Keratinocyte (primary cell): Measurements from ENCODE around the gene CALM1.

ENCODE experiments used
- CTCF ChIP-seq, 3 experiments: IDR thresholded peaks in 1 of 3; conservative IDR thresholded peaks in 1 of 3; optimal IDR thresholded peaks in 1 of 3; 2 replicates in 2 of 3; 3 replicates in 1 of 3; pipeline versions ENCODE3 to v1.5.1; 2011; ENCODE audit warnings: low read length in 3 of 3, mild to moderate bottlenecking in 3 of 3, moderate library complexity in 2 of 3, control low read depth in 1 of 3, inconsistent platforms in 1 of 3; ENCODE audit not compliant: insufficient read depth in 2 of 3; ENCODE audit errors: extremely low read depth in 1 of 3
- EZH2 ChIP-seq: IDR thresholded peaks from one replicate; pipeline ENCODE4 v1.6.1; 2012; ENCODE audit warnings: inconsistent platforms, mild to moderate bottlenecking, low read length, moderate library complexity

DNA sequence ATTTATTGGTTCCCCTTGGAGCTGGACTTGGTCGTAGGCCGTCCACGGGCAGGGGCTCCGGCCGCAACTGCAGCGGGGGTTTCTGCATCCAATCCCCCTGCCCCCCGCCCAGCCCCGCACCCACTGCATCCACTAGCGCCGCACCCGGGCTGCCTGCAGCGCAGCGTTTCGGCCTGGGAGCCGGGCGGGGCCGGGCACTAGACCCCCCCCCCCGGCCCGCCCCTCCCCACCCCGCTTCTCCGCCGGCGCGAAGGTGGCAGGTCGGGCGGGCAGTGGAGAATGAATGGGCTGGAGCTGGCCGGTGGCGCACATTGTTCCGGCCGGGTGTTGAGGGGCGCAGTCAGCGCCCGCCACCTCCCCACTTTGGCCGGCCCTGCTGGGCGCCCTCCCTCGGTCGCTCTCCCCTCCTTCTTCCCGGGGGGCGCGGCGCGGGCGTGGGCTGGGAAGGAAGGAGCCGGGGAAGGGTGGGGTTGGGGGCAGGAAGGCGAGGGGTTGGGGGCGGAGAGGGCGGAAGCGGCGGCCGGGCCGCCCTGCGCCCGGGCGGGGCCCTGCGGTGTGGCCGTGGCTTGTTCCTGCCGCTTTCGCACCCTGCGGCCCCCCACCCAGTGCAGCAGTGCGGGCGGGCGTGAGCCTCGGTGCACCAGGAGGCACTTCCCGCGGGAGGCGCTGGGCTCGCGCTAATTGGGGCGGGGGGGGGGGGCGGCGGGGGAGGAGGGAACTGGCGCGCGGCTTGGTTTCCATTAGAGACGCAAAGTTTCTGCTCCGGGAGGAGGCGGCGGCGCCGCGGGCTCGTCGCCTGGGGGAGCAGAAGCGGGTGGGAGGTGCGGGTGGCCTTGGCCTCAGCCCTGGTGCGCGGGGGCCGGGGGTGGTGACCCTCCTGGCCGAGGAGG is 841 bp downstream of the CALM1 start:
- TF ChIP-seq CTCF (optimal IDR thresholded peaks at IDR 0.05 in 1 of 3, IDR thresholded peaks at IDR 0.05 in 1 of 3, conservative IDR thresholded peaks at IDR 0.05 in 1 of 3; ENCODE audit: extremely low read depth in 1 of 3, insufficient read depth in 2 of 3, low read length in 3 of 3) = peak in 1 of 3 experiments; percentile 6
- no peak for TF ChIP-seq EZH2
